CD4-positive, CD25-positive, alpha-beta regulatory T cell (primary cell): ENCODE data around the gene NUDT17. TPM values are rescaled to one million over a fixed set of nuclear protein-coding genes. Genes with fewer than 3 reads are reported as not detected.

ENCODE experiments used
- ATAC-seq, 2 donors: fragments of 150-1000 bp; cut with Tn5 transposase; one replicate each; pipeline ENCODE4 v1.10.0; 2021; ENCODE audit warnings: low read depth in 2 of 2, moderate number of reproducible peaks in 2 of 2, moderate library complexity in 1 of 2
- DNase-seq, 3 donors: peaks; one replicate each; pipeline versions ENCODE4 v3.0.0 to v3.0.0-alpha.2; 2012 to 2022; ENCODE audit warnings: mixed read lengths in 1 of 3
- H3K27ac ChIP-seq: one replicate; pipeline ENCODE4 v1.7.0; 2013; ENCODE audit warnings: mild to moderate bottlenecking, low read length; ENCODE audit not compliant: insufficient read depth, poor library complexity, severe bottlenecking
- H3K27me3 ChIP-seq: one replicate; pipeline ENCODE4 v1.7.0; 2013; ENCODE audit warnings: low read length; ENCODE audit not compliant: control insufficient read depth, insufficient read depth
- H3K36me3 ChIP-seq: one replicate; pipeline ENCODE4 v1.7.0; 2013; ENCODE audit warnings: mild to moderate bottlenecking, low read length, moderate library complexity; ENCODE audit not compliant: control insufficient read depth, insufficient read depth
- H3K4me1 ChIP-seq: 2 replicates; pipeline ENCODE4 v1.7.0; 2013; ENCODE audit warnings: mild to moderate bottlenecking, low read length; ENCODE audit not compliant: insufficient read depth, control insufficient read depth, poor library complexity, severe bottlenecking
- H3K4me3 ChIP-seq: one replicate; pipeline ENCODE4 v1.7.0; 2013; ENCODE audit warnings: low read depth, mild to moderate bottlenecking, low read length, moderate library complexity
- H3K9me3 ChIP-seq, 2 experiments: 1 replicate in 1 of 2; 2 replicates in 1 of 2; pipeline ENCODE4 v1.7.0; 2013; ENCODE audit warnings: low read length in 2 of 2, mild to moderate bottlenecking in 1 of 2, moderate library complexity in 1 of 2; ENCODE audit not compliant: control insufficient read depth in 2 of 2
- H3K27ac Mint-ChIP-seq, 3 donors: one replicate each; pipeline ENCODE4 v1.8.0; 2020 to 2022; ENCODE audit warnings: mild to moderate bottlenecking in 3 of 3, mixed read lengths in 3 of 3, moderate library complexity in 2 of 3
- H3K27me3 Mint-ChIP-seq: one replicate; pipeline ENCODE4 v1.8.0; 2022; ENCODE audit warnings: mild to moderate bottlenecking, mixed read lengths
- H3K36me3 Mint-ChIP-seq: one replicate; pipeline ENCODE4 v1.8.0; 2020; ENCODE audit warnings: mixed read lengths
- H3K4me1 Mint-ChIP-seq, 4 donors: one replicate each; pipeline ENCODE4 v1.8.0; 2020 to 2022; ENCODE audit warnings: mixed read lengths in 4 of 4, mild to moderate bottlenecking in 1 of 4
- H3K4me3 Mint-ChIP-seq, 4 donors: one replicate each; pipeline ENCODE4 v1.8.0; 2020 to 2022; ENCODE audit warnings: mild to moderate bottlenecking in 4 of 4, mixed read lengths in 4 of 4, moderate library complexity in 3 of 4
- H3K9me3 Mint-ChIP-seq, 7 donors: one replicate each; pipeline ENCODE4 v1.8.0; 2020 to 2022; ENCODE audit warnings: mixed read lengths in 7 of 7, mild to moderate bottlenecking in 3 of 7, moderate library complexity in 2 of 7
- polyA plus RNA-seq, 4 donors: library from polyadenylated mRNA; unstranded; fragments of 300-500 nt; fragmentation: Illumina TruSeq; gene quantifications; one replicate each; pipeline ENCODE4 v1.2.3, GENCODE V29; 2021
- total RNA-seq: library from RNA; stranded (reverse); gene quantifications from one replicate; pipeline ENCODE4 v1.2.3, GENCODE V29; 2022

NUDT17 gene
- total and polyA plus RNA-seq, 5 donors from 2014 or later: 1.6 to 4.8 (median 3.1) TPM

- no peak overlapping the region for H3K4me3 ChIP-seq
- peaks cover 16% of the 10 kb centered on the region for H3K4me1 ChIP-seq
- ATAC-seq (no peak), DNase-seq (no peak)
- Mint-ChIP-seq H3K4me3 (peak overlapping the region in 1 of 4 donors; percentile 44), H3K27ac (peak overlapping the region in 1 of 3 donors; percentile 6), H3K27me3 (no peaks in the 10 kb centered on the region), H3K36me3 (peaks cover 30% of the 10 kb centered on the region), H3K9me3 (no peaks in the 10 kb centered on the region), H3K4me1 (peaks cover 0 to 10% (median 3%) of the 10 kb centered on the region in 4 donors)
- no peak overlapping the region for H3K27ac ChIP-seq
- no peaks in the 10 kb centered on the region for H3K27me3 ChIP-seq
- H3K9me3 ChIP-seq: no peaks in the 10 kb centered on the region
- H3K36me3 ChIP-seq: peaks cover 32% of the 10 kb centered on the region
Observed at GRCh38 chr1:145849356-145850160, 4.1 kb downstream of the NUDT17 start.

GRCh38 chr1:145855426-145855948 lies 10.1 kb downstream of the NUDT17 start:
- H3K27ac ChIP-seq: no peak overlapping the region
- peaks cover 4% of the 10 kb centered on the region for H3K27me3 Mint-ChIP-seq
- H3K4me3 ChIP-seq: no peak overlapping the region
- ATAC-seq (no peak), DNase-seq (no peak)
- peaks cover 44% of the 10 kb centered on the region for H3K36me3 ChIP-seq
- peaks cover 0 to 30% (median 12%) of the 10 kb centered on the region in 4 donors for H3K4me1 Mint-ChIP-seq
- peaks cover 38% of the 10 kb centered on the region for H3K36me3 Mint-ChIP-seq
- H3K4me3 Mint-ChIP-seq: peak overlapping the region; percentile 34 to 99 (median 70)
- peaks cover 0 to 1% (median 0%) of the 10 kb centered on the region in 7 donors for H3K9me3 Mint-ChIP-seq
- peaks cover 17% of the 10 kb centered on the region for H3K4me1 ChIP-seq
- peak overlapping the region in 2 of 3 donors; percentile 27 to 37 for H3K27ac Mint-ChIP-seq
- no peaks in the 10 kb centered on the region for H3K27me3 ChIP-seq
- H3K9me3 ChIP-seq: no peaks in the 10 kb centered on the region

- DNase-seq (no peak), ATAC-seq (no peak)
- Histone ChIP-seq H3K9me3 (no peaks in the 10 kb centered on the region), H3K27me3 (no peaks in the 10 kb centered on the region), H3K27ac (no peak overlapping the region), H3K4me3 (no peak overlapping the region), H3K4me1 (peaks cover 17% of the 10 kb centered on the region), H3K36me3 (peaks cover 35% of the 10 kb centered on the region)
- H3K9me3 Mint-ChIP-seq: peaks cover 0 to 1% (median 0%) of the 10 kb centered on the region in 7 donors
- H3K4me3 Mint-ChIP-seq: peak overlapping the region in 3 of 4 donors; percentile 41 to 99 (median 97)
- H3K27ac Mint-ChIP-seq: no peak overlapping the region
- H3K27me3 Mint-ChIP-seq: peaks cover 10% of the 10 kb centered on the region
- peaks cover 29% of the 10 kb centered on the region for H3K36me3 Mint-ChIP-seq
- peaks cover 0 to 30% (median 12%) of the 10 kb centered on the region in 4 donors for H3K4me1 Mint-ChIP-seq
Observed at GRCh38 chr1:145857170-145857569, 11.7 kb downstream of the NUDT17 start.

- Mint-ChIP-seq H3K9me3 (peaks cover 0 to 1% (median 0%) of the 10 kb centered on the region in 7 donors), H3K4me3 (peak overlapping the region; percentile 90 to 99 (median 96)), H3K36me3 (peaks cover 24% of the 10 kb centered on the region), H3K27me3 (peaks cover 12% of the 10 kb centered on the region), H3K27ac (peak overlapping the region; percentile 74 to 93 (median 92)), H3K4me1 (peaks cover 0 to 30% (median 12%) of the 10 kb centered on the region in 4 donors)
- Histone ChIP-seq H3K36me3 (peaks cover 30% of the 10 kb centered on the region), H3K9me3 (no peaks in the 10 kb centered on the region), H3K27ac (peak overlapping the region; percentile 65), H3K4me1 (peaks cover 17% of the 10 kb centered on the region), H3K4me3 (peak overlapping the region; percentile 89), H3K27me3 (no peaks in the 10 kb centered on the region)
- peak in 2 of 3 donors; percentile 48 to 72 for DNase-seq
- ATAC-seq: peak; percentile 44 to 49
Observed at GRCh38 chr1:145858238-145858900, 12.9 kb downstream of the NUDT17 start.

- peaks cover 0 to 29% (median 12%) of the 10 kb centered on the region in 4 donors for H3K4me1 Mint-ChIP-seq
- peaks cover 19% of the 10 kb centered on the region for H3K36me3 Mint-ChIP-seq
- peak within 1 kb of the TSS; percentile 74 to 93 (median 92) for H3K27ac Mint-ChIP-seq
- peak within 1 kb of the TSS; percentile 65 for H3K27ac ChIP-seq
- H3K27me3 ChIP-seq: no peaks in the 10 kb centered on the region
- peak within 1 kb of the TSS; percentile 89 for H3K4me3 ChIP-seq
- H3K4me1 ChIP-seq: peaks cover 17% of the 10 kb centered on the region
- H3K9me3 Mint-ChIP-seq: peaks cover 0 to 1% (median 0%) of the 10 kb centered on the region in 7 donors
- ATAC-seq: peak; percentile 89 to 90
- H3K27me3 Mint-ChIP-seq: peaks cover 15% of the 10 kb centered on the region
- H3K9me3 ChIP-seq: no peaks in the 10 kb centered on the region
- DNase-seq: peak; percentile 79 to 92 (median 83)
- H3K4me3 Mint-ChIP-seq: peak within 1 kb of the TSS; percentile 90 to 99 (median 96)
- H3K36me3 ChIP-seq: peaks cover 26% of the 10 kb centered on the region
Observed at GRCh38 chr1:145858901-145859490, 13.6 kb downstream of the NUDT17 start, which contains the start of gene PIAS3. TSS of gene PIAS3 (minus strand) at chr1:145859081. CDS start at chr1:145858990, 91 bp downstream.

GRCh38 chr1:145859491-145860023 lies 14.1 kb downstream of the NUDT17 start:
- Histone ChIP-seq H3K4me1 (peaks cover 17% of the 10 kb centered on the region), H3K4me3 (peak overlapping the region; percentile 89), H3K27ac (peak overlapping the region; percentile 65), H3K27me3 (no peaks in the 10 kb centered on the region), H3K9me3 (no peaks in the 10 kb centered on the region), H3K36me3 (peaks cover 20% of the 10 kb centered on the region)
- Mint-ChIP-seq H3K4me1 (peaks cover 0 to 28% (median 12%) of the 10 kb centered on the region in 4 donors), H3K27ac (peak overlapping the region; percentile 74 to 93 (median 92)), H3K4me3 (peak overlapping the region; percentile 90 to 99 (median 96)), H3K27me3 (peaks cover 19% of the 10 kb centered on the region), H3K36me3 (peaks cover 16% of the 10 kb centered on the region), H3K9me3 (peaks cover 0 to 1% (median 0%) of the 10 kb centered on the region in 7 donors)
- peak; percentile 41 to 54 for ATAC-seq
- DNase-seq: peak; percentile 47 to 70 (median 66)
